Retinal pigment epithelial cell (primary cell): Measurements from ENCODE around the gene HOXC6.

Experiments
- DNase-seq: peaks from one replicate; pipeline ENCODE4 v3.0.0-alpha.2; 2010; ENCODE audit warnings: low read depth
- H3K4me3 ChIP-seq: 2 replicates; pipeline ENCODE4 v1.5.1; 2011; ENCODE audit warnings: mild to moderate bottlenecking, low read length, control low read depth, moderate library complexity
- CTCF ChIP-seq: conservative IDR thresholded peaks from 2 replicates; pipeline ENCODE4 v1.5.1; 2011; ENCODE audit warnings: low read depth, low read length, control low read depth, inconsistent platforms

The HOXC6 gene

GRCh38 chr12:54030889-54031471 lies 2.7 kb downstream of the HOXC6 start:
- DNase-seq = no peak
- no peak for TF ChIP-seq CTCF
- no peak overlapping the region for H3K4me3 ChIP-seq

- H3K4me3 ChIP-seq = no peak overlapping the region
- no peak for TF ChIP-seq CTCF
- no peak for DNase-seq
Measured at GRCh38 chr12:54031480-54031879, 3.2 kb downstream of the HOXC6 start.

- no peak overlapping the region for H3K4me3 ChIP-seq
- TF ChIP-seq CTCF = no peak
- DNase-seq = no peak
Measured at GRCh38 chr12:54032086-54032619, 3.9 kb downstream of the HOXC6 start.

- H3K4me3 ChIP-seq = no peak within 1 kb of the TSS
Measured at GRCh38 chr12:54032627-54033100, 4.4 kb downstream of the HOXC6 start, which contains the start of gene HOXC5. Gene HOXC5 (plus strand): TSS chr12:54033050. CDS start chr12:54033123, 73 bp downstream.

GRCh38 chr12:54033106-54033979 lies 5.1 kb downstream of the HOXC6 start:
- no peak overlapping the region for H3K4me3 ChIP-seq
- no peak for TF ChIP-seq CTCF
- no peak for DNase-seq

More at GRCh38 chr12:54032627-54033100, 4.4 kb downstream of the HOXC6 start, which contains the start of gene HOXC5:
- DNase-seq = peak; percentile 2
- peak; percentile 85 for TF ChIP-seq CTCF

GRCh38 chr12:54033980-54034784 lies 5.9 kb downstream of the HOXC6 start:
- no peak for TF ChIP-seq CTCF
- no peak for DNase-seq
- no peak overlapping the region for H3K4me3 ChIP-seq
